NCI-H2029 (cell line): Measurements from ENCODE around the gene RELB.

Experiments
- DNase-seq: peaks from one replicate; lab custom pipeline; 2025; lab: John Stamatoyannopoulos, UW

Gene RELB

DNA sequence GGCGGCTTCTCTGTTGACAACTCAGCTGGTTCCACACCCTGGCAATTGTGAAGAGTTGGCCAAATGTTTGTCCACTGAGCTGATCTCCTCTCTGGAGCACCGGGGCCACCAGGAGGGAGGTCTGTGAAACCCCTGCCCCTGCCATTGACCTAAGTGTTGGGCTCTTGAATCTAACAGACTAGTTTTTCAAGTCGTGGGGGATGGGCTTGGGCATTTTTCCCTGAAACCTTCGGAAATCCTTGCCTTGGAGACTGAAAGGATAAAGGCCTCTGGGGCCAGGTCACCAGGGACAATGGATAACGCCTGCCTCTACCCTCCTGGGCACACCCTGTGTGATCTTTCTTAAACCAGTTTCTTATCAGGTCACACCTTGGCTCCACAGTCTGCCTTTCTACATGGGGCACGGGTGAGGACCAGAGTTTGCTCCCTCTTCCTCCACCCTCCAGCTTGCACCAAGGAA lies 78.7 kb downstream of the RELB start:
- DNase-seq, result no peak

DNA sequence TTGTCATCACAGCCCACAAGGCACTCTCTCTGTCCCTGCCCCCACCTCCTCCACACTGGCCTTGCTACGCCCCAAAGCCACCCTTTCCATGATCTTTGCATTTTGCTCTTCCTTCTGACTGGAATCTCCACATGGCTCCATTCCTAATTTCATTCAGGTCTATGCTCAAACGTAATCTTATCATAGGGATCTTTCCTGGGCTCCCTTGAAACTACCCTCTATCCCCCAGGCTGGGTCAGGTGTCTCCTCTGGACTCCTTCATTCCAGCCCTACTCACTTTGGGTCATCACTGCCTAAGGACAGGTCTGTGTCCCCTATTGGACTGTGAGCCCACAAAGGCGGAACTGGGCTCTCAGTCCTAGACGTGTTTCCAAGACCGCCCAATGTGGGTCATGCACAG lies 80.9 kb downstream of the RELB start:
- no peak for DNase-seq

DNA sequence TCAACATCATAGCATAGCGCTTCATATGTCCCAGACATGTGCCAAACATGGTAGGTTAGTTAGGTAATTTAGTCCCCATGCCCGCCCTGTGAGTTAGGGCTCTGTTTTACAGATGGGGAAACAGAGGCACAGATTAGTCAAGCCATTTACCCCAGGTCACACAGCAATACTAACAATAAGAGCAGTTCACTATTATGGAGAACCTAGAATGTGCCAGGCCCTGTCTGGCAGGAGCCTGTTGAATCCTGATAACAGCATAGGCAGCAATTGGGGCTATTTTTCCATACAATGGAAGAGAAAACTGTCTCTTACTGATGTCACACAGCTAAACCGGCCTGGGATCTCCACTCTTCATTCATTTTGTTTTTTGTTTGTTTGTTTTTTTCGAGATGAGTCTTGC lies 85.2 kb downstream of the RELB start:
- DNase-seq, result no peak

DNA sequence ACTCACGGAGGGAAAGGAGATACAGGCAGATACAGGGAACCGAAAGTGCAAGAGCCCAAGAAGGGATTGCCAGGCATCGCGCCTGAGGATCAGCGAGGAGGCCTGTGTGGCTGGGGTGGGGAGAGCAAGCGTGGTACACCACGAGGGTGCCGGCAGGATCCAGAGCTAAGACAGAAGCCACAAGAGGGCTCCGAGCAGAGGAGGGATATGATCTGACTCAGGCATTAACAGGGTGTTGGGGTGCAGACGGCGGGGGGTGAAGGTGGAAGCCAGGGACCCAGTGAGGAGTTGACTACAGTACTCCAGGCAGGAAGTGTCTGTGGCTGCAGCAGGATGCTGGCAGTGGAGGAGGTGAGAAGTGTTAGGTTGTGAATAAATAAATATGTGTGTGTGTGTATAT lies 86.3 kb downstream of the RELB start:
- DNase-seq, result no peak
